Endothelial cell of umbilical vein (primary cell): ENCODE data around the gene PWP1. TPM values are rescaled to one million over a fixed set of nuclear protein-coding genes. Genes with fewer than 3 reads are reported as not detected.

Experiments
- BruUV-seq: library from RNA; stranded (reverse); fragments of 400-500 nt; replicated peaks from 2 replicates; lab custom pipeline; 2021; lab: Mats Ljungman, UMichigan
- CTCF ChIA-PET: fragments of 300-600, 350-600 bp; sonication (Branson Sonifier 250); formaldehyde crosslinking; loops from one replicate; lab custom pipeline; 2021; ENCODE audit warnings: antibody characterized with exemption, inconsistent platforms; lab: Charles Lee
- POLR2A ChIA-PET: fragments of 300-600, 350-600 bp; sonication (Branson Sonifier 250); formaldehyde crosslinking; loops from one replicate; lab custom pipeline; 2021; ENCODE audit warnings: antibody characterized with exemption, inconsistent platforms; lab: Charles Lee
- DNase-seq: peaks from one replicate; pipeline ENCODE4 v3.0.0-alpha.2; 2011; ENCODE audit warnings: low read depth, low spot score
- FAIRE-seq: peaks from 2 replicates; lab custom pipeline; 2011; peaks lifted over from hg19 to GRCh38; lab: Jason Lieb, UNC
- H2AFZ ChIP-seq: 2 replicates; pipeline ENCODE4 v1.6.0; 2012; ENCODE audit warnings: low read depth, low read length, control low read depth, inconsistent platforms
- H3K27ac ChIP-seq: 2 replicates; pipeline ENCODE4 v1.5.1; 2011; ENCODE audit warnings: low read depth, mild to moderate bottlenecking, control low read depth, low read length, moderate library complexity; ENCODE audit not compliant: insufficient read depth
- H3K27me3 ChIP-seq, 2 experiments: 2 replicates each; pipeline versions ENCODE4 v1.6.0 to v1.6.1; 2011; ENCODE audit warnings: low read length in 2 of 2, mixed read lengths in 1 of 2; ENCODE audit not compliant: control insufficient read depth in 2 of 2, insufficient read depth in 2 of 2
- H3K36me3 ChIP-seq, 2 experiments: 2 replicates in 1 of 2; 3 replicates in 1 of 2; pipeline ENCODE4 v1.5.1; 2011; ENCODE audit warnings: low read length in 2 of 2, mild to moderate bottlenecking in 1 of 2, moderate library complexity in 1 of 2; ENCODE audit not compliant: control insufficient read depth in 2 of 2, insufficient read depth in 2 of 2; ENCODE audit errors: extremely low read depth in 1 of 2
- H3K4me1 ChIP-seq: 3 replicates; pipeline ENCODE4 v1.5.1; 2011; ENCODE audit warnings: mild to moderate bottlenecking, low read length; ENCODE audit not compliant: control insufficient read depth, insufficient read depth; ENCODE audit errors: extremely low read depth
- H3K4me2 ChIP-seq: 2 replicates; pipeline ENCODE4 v1.6.1; 2011; ENCODE audit warnings: low read length, control low read depth, mixed read lengths; ENCODE audit not compliant: insufficient read depth
- H3K4me3 ChIP-seq, 3 experiments: fragments of 200-600 bp in 1 of 3; sonication (generic), shearing (Covaris generic) in 1 of 3; replicated peaks in 1 of 3; 2 replicates each; pipeline ENCODE4 v1.5.1; 2011 to 2016; ENCODE audit warnings: control low read depth in 3 of 3, low read length in 3 of 3, mild to moderate bottlenecking in 2 of 3, inconsistent platforms in 1 of 3, low read depth in 1 of 3, moderate library complexity in 1 of 3; ENCODE audit not compliant: insufficient read depth in 1 of 3
- H3K79me2 ChIP-seq: 2 replicates; pipeline ENCODE4 v1.6.0; 2012; ENCODE audit warnings: low read length, inconsistent platforms; ENCODE audit not compliant: control insufficient read depth, insufficient read depth
- H3K9ac ChIP-seq: replicated peaks from 2 replicates; pipeline ENCODE3; 2011; ENCODE audit warnings: low read length, control low read depth; ENCODE audit not compliant: insufficient read depth; ENCODE audit errors: extremely low read depth
- H3K9me1 ChIP-seq: replicated peaks from 3 replicates; pipeline ENCODE4 v1.6.0; 2011; ENCODE audit warnings: mild to moderate bottlenecking, low read length; ENCODE audit not compliant: control insufficient read depth, insufficient read depth; ENCODE audit errors: extremely low read depth
- H3K9me3 ChIP-seq: replicated peaks from 2 replicates; pipeline ENCODE4 v1.5.1; 2012; ENCODE audit warnings: low read length, inconsistent platforms; ENCODE audit not compliant: control insufficient read depth, insufficient read depth
- H4K20me1 ChIP-seq: replicated peaks from 2 replicates; pipeline ENCODE3; 2011; ENCODE audit warnings: mild to moderate bottlenecking, low read length; ENCODE audit not compliant: control insufficient read depth, insufficient read depth; ENCODE audit errors: extremely low read depth
- EZH2 ChIP-seq: IDR thresholded peaks from 2 replicates; pipeline ENCODE4 v1.6.1; 2012; ENCODE audit warnings: borderline replicate concordance, low read depth, mild to moderate bottlenecking, moderate library complexity, low read length, inconsistent platforms; ENCODE audit not compliant: severe bottlenecking
- FOS ChIP-seq: IDR thresholded peaks from 2 replicates; pipeline ENCODE4 v1.6.1; 2011; ENCODE audit warnings: mild to moderate bottlenecking, low read length, moderate library complexity, borderline replicate concordance; ENCODE audit not compliant: insufficient read depth
- GATA2 ChIP-seq: IDR thresholded peaks from 2 replicates; pipeline ENCODE4 v1.7.0; 2011; ENCODE audit warnings: low read depth, mild to moderate bottlenecking, moderate library complexity, mixed read lengths, low read length; ENCODE audit not compliant: insufficient read length, insufficient read depth
- JUN ChIP-seq: IDR thresholded peaks from 2 replicates; pipeline ENCODE4 v1.6.1; 2011; ENCODE audit warnings: borderline replicate concordance, low read depth; ENCODE audit not compliant: insufficient read length, insufficient read depth
- MYC ChIP-seq: IDR thresholded peaks from one replicate; pipeline ENCODE4 v1.6.1; 2011; ENCODE audit warnings: mild to moderate bottlenecking, low read depth, low read length
- POLR2A ChIP-seq: IDR thresholded peaks from 2 replicates; pipeline ENCODE4 v1.6.1; 2012; ENCODE audit warnings: low read depth, mild to moderate bottlenecking, control low read depth, low read length
- POLR2AphosphoS5 ChIP-seq: IDR thresholded peaks from 2 replicates; pipeline ENCODE4 v1.6.1; 2012; ENCODE audit warnings: low read depth, mild to moderate bottlenecking, control low read depth, low read length, moderate library complexity; ENCODE audit not compliant: insufficient read depth
- dilution Hi-C: fragments of 300-500 bp; cut with MboI; formaldehyde crosslinking; loops from one replicate; pipeline ENCODE4 v1.15.0; 2019; ENCODE audit warnings: low sequenced_read_pairs; ENCODE audit not compliant: extremely low pct_ligation_motif_present
- intact Hi-C: fragments of 100-400 bp; cut with micrococcal nuclease; formaldehyde crosslinking; loops from one replicate; pipeline ENCODE4 v1.10.0; 2022
- polyA plus RNA-seq, 4 experiments: library from polyadenylated mRNA; depleted of rRNA in 3 of 4; stranded (reverse) in 3 of 4; unstranded in 1 of 4; fragments of >200 nt; gene quantifications; 2 replicates each; pipeline versions ENCODE4 v1.2.1 to v1.2.3, GENCODE V29; 2011 to 2012; ENCODE audit warnings: missing spikeins in 1 of 4
- total RNA-seq: library from RNA; stranded (reverse); gene quantifications from 2 replicates; pipeline ENCODE4 v1.2.3, GENCODE V29; 2021
- TF ChIP-seq, protein P1 (sequence below): IDR thresholded peaks from 2 replicates; pipeline ENCODE4 v1.6.1; 2011; ENCODE audit not compliant: insufficient read depth, insufficient read length
- TF ChIP-seq, protein P2 (sequence below), 2 donors: IDR thresholded peaks; 1 replicate in 1 of 2; 2 replicates in 1 of 2; pipeline ENCODE4 v1.5.1; 2011; ENCODE audit warnings: low read length in 2 of 2, mild to moderate bottlenecking in 2 of 2, moderate library complexity in 2 of 2, control low read depth in 1 of 2, inconsistent platforms in 1 of 2, low read depth in 1 of 2; ENCODE audit not compliant: insufficient read depth in 1 of 2; ENCODE audit errors: extremely low read depth in 1 of 2

Gene PWP1
- total and polyA plus RNA-seq, 2 donors (not counting 3 experiments of a cell fraction or from before 2014, with no cell fraction given), result 70.8 to 154 TPM

DNA sequence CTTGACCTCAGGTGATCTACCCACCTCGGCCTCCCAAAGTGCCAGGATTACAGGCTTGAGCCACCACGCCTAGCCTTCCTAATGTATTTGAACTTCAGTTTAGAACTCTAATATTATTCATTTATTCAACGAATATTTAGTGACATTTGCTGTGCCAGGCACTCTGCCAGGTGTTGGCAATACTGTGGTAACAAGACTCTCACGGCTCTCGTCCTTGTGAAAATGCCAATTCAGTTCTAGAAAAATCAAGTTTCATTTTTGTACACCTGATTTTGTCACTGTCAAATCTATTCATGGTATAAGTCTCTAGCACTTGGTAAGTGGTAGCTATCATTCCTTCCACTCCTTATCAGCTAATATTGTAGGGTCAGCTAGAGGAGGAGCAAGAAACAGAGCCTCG is 6.3 kb upstream of the PWP1 start:
- Histone ChIP-seq H2AFZ (no peak overlapping the region), H3K4me1 (no peaks in the 10 kb centered on the region), H3K4me2 (no peak overlapping the region), H3K9me1 (no peaks in the 10 kb centered on the region), H3K79me2 (no peaks in the 10 kb centered on the region), H3K27ac (no peak overlapping the region), H3K36me3 (no peaks in the 10 kb centered on the region), H3K27me3 (peaks cover 14 to 23% of the 10 kb centered on the region in 2 experiments), H4K20me1 (no peaks in the 10 kb centered on the region), H3K9me3 (no peaks in the 10 kb centered on the region), H3K4me3 (no peak overlapping the region), H3K9ac (no peak overlapping the region)
- no TSS peak for BruUV-seq
- intact Hi-C loops (loop anchor here (5.0 kb wide), 1 partner anchor 547 kb away; no protein-coding TSS in a partner anchor), dilution Hi-C loops (no loop called here)
- POLR2A ChIA-PET, result no interaction called here
- CTCF ChIA-PET, result interaction anchor here (13.4 kb wide), 1 partner anchor 205 kb away, joined by 336 read pairs; no protein-coding TSS in a partner anchor
- DNase-seq (no peak), FAIRE-seq (no peak)
- TF ChIP-seq POLR2AphosphoS5 (no peak), EZH2 (no peak), POLR2A (no peak), MYC (no peak), FOS (no peak), JUN (no peak), GATA2 (no peak)
- TF ChIP-seq, protein P1, sequence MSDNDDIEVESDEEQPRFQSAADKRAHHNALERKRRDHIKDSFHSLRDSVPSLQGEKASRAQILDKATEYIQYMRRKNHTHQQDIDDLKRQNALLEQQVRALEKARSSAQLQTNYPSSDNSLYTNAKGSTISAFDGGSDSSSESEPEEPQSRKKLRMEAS, result no peak
- TF ChIP-seq, protein P2, sequence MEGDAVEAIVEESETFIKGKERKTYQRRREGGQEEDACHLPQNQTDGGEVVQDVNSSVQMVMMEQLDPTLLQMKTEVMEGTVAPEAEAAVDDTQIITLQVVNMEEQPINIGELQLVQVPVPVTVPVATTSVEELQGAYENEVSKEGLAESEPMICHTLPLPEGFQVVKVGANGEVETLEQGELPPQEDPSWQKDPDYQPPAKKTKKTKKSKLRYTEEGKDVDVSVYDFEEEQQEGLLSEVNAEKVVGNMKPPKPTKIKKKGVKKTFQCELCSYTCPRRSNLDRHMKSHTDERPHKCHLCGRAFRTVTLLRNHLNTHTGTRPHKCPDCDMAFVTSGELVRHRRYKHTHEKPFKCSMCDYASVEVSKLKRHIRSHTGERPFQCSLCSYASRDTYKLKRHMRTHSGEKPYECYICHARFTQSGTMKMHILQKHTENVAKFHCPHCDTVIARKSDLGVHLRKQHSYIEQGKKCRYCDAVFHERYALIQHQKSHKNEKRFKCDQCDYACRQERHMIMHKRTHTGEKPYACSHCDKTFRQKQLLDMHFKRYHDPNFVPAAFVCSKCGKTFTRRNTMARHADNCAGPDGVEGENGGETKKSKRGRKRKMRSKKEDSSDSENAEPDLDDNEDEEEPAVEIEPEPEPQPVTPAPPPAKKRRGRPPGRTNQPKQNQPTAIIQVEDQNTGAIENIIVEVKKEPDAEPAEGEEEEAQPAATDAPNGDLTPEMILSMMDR (IDR thresholded peaks at IDR 0.05; ENCODE audit: extremely low read depth in 1 of 2, insufficient read depth in 1 of 2, low read depth in 1 of 2, low read length in 2 of 2), result no peak
